ENCODE results near the gene TSTD2. TPM values are rescaled to one million over a fixed set of nuclear protein-coding genes. Genes with fewer than 3 reads are reported as not detected.
A peak's percentile ranks its signal among the peaks of the same experiment; 100 is the strongest.
"Not testable (repeated sequence)": the region's sequence is repeated elsewhere in the genome, so short reads cannot be mapped to it uniquely, and the experiment has no call there.

Gene TSTD2
- total RNA-seq, 1 donor from 2014 or later, result 18.6 TPM

- intact Hi-C loops (cut with DNase I), result no loop called here
- H3K36me3 ChIP-seq, result no peaks in the 10 kb centered on the region
- ATAC-seq, result peak; percentile 32 to 71
- H3K27ac ChIP-seq, result no peak overlapping the region
- no peak for DNase-seq
- TF ChIP-seq CTCF (IDR thresholded peaks at IDR 0.05), result no peak
- H3K4me1 ChIP-seq, result no peaks in the 10 kb centered on the region
- no peaks in the 10 kb centered on the region for H3K27me3 ChIP-seq (ENCODE audit: low read depth)
- no peak overlapping the region for H3K4me3 ChIP-seq
- H3K9me3 ChIP-seq, result no peaks in the 10 kb centered on the region
Observed at GRCh38 chr9:97591535-97591934, 41.6 kb downstream of the TSTD2 start.

GRCh38 chr9:97586909-97587308, 46.3 kb downstream of the TSTD2 start:
- DNase-seq; H3K4me3 ChIP-seq; H3K27me3 ChIP-seq (ENCODE audit: low read depth); ATAC-seq; H3K36me3 ChIP-seq; H3K4me1 ChIP-seq; H3K27ac ChIP-seq; intact Hi-C loops (cut with DNase I); H3K9me3 ChIP-seq: not testable (repeated sequence)

DNA sequence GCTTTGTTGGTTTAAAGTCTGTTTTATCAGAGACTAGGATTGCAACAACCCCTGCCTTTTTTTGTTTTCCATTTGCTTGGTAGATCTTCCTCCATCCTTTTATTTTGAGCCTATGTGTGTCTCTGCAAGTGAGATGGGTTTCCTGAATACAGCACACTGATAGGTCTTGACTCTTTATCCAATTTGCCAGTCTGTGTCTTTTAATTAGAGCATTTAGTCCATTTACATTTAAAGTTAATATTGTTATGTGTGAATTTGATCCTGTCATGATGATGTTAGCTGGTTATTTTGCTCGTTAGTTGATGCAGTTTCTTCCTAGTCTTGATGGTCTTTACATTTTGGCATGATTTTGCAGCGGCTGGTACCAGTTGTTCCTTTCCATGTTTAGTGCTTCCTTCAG, 48.4 kb downstream of the TSTD2 start:
- intact Hi-C loops (cut with DNase I); ATAC-seq; DNase-seq; H3K4me3 ChIP-seq; H3K27ac ChIP-seq; H3K36me3 ChIP-seq; H3K27me3 ChIP-seq (ENCODE audit: low read depth); H3K9me3 ChIP-seq; H3K4me1 ChIP-seq: not testable (repeated sequence)

DNA sequence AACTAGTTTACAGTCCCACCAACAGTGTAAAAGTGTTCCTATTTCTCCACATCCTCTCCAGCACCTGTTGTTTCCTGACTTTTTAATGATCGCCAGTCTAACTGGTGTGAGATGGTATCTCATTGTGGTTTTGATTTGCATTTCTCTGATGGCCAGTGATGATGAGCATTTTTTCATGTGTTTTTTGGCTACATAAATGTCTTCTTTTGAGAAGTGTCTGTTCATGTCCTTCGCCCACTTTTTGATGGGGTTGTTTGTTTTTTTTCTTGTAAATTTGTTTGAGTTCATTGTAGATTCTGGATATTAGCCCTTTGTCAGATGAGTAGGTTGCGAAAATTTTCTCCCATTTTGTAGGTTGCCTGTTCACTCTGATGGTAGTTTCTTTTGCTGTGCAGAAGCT, 51.6 kb downstream of the TSTD2 start:
- ATAC-seq; intact Hi-C loops (cut with DNase I); H3K36me3 ChIP-seq; DNase-seq; H3K27me3 ChIP-seq (ENCODE audit: low read depth); H3K4me3 ChIP-seq; H3K27ac ChIP-seq; H3K9me3 ChIP-seq; H3K4me1 ChIP-seq: not testable (repeated sequence)

- Histone ChIP-seq H3K27ac (no peak overlapping the region), H3K4me1 (no peaks in the 10 kb centered on the region), H3K27me3 (ENCODE audit: low read depth) (no peaks in the 10 kb centered on the region), H3K4me3 (no peak overlapping the region), H3K36me3 (no peaks in the 10 kb centered on the region), H3K9me3 (no peaks in the 10 kb centered on the region)
- DNase-seq, result no peak
- no peak for TF ChIP-seq CTCF (IDR thresholded peaks at IDR 0.05)
- intact Hi-C loops (cut with DNase I), result no loop called here
- no peak for ATAC-seq
Observed at GRCh38 chr9:97579914-97580313, 53.3 kb downstream of the TSTD2 start.

- Histone ChIP-seq H3K27ac (no peak overlapping the region), H3K4me3 (no peak overlapping the region), H3K4me1 (no peaks in the 10 kb centered on the region), H3K9me3 (no peaks in the 10 kb centered on the region), H3K27me3 (ENCODE audit: low read depth) (no peaks in the 10 kb centered on the region), H3K36me3 (no peaks in the 10 kb centered on the region)
- ATAC-seq, result no peak
- intact Hi-C loops (cut with DNase I), result no loop called here
- DNase-seq, result no peak
- no peak for TF ChIP-seq CTCF (IDR thresholded peaks at IDR 0.05)
Observed at GRCh38 chr9:97578846-97579245, 54.3 kb downstream of the TSTD2 start.

DNA sequence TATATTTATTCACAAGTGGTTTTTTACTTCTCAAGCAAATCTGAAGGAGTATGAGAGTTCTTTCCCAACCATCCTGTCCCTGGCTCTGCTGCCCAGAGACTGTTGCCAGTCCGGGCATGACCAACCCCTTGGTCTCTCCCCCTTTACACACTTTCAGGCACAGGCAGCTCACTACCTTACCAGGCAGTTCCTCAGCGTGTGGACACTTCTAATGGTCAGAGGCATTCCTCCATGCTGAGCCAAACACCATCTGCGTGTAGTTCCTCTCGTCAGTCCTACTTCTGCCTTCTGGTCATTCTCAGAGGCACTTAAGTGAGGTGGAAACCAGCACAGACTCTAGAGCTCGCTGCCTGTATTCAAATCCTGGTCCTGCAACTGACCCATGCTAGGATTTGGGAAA, 56.1 kb downstream of the TSTD2 start:
- no peaks in the 10 kb centered on the region for H3K9me3 ChIP-seq
- DNase-seq (no peak), ATAC-seq (no peak)
- TF ChIP-seq CTCF (IDR thresholded peaks at IDR 0.05), result no peak
- intact Hi-C loops (cut with DNase I), result no loop called here
- H3K4me1 ChIP-seq, result no peaks in the 10 kb centered on the region
- no peak overlapping the region for H3K4me3 ChIP-seq
- no peak overlapping the region for H3K27ac ChIP-seq
- H3K27me3 ChIP-seq (ENCODE audit: low read depth), result no peaks in the 10 kb centered on the region
- H3K36me3 ChIP-seq, result no peaks in the 10 kb centered on the region
